Body of pancreas (tissue), 4 donors: Measurements from ENCODE around the gene IL25.

Experiments
- CTCF ChIP-seq, 7 experiments: fragments of 450-650 bp in 4 of 7; fragments of 200-600 bp in 3 of 7; sonication (generic) in 3 of 7; IDR thresholded peaks; one replicate each; pipeline ENCODE4 v1.5.1; 2016 to 2019; ENCODE audit warnings: antibody characterized with exemption in 7 of 7
- POLR2A ChIP-seq, 3 donors: fragments of 450-650 bp; IDR thresholded peaks; one replicate each; pipeline ENCODE4 v1.6.1; 2016; ENCODE audit warnings: antibody characterized with exemption in 3 of 3, mild to moderate bottlenecking in 2 of 3

- TF ChIP-seq POLR2A (IDR thresholded peaks at IDR 0.05) (no peak), CTCF (IDR thresholded peaks at IDR 0.05) (no peak)
Observed at GRCh38 chr14:23405096-23405495, 32.5 kb downstream of the IL25 start.
